Naive thymus-derived CD4-positive, alpha-beta T cell (primary cell): Measurements from ENCODE around the gene CIP2A. TPM values are rescaled to one million over a fixed set of nuclear protein-coding genes. Genes with fewer than 3 reads are reported as not detected.

Source experiments
- ATAC-seq: fragments of 150-1000 bp; cut with Tn5 transposase; 2 replicates; pipeline ENCODE4 v1.10.0; 2021; ENCODE audit warnings: mild to moderate bottlenecking, moderate library complexity
- CTCF ChIA-PET: fragments of 350-600 bp; sonication (Branson Sonifier 250); formaldehyde crosslinking; loops from one replicate; lab custom pipeline; 2021; ENCODE audit warnings: antibody characterized with exemption; lab: Charles Lee
- POLR2A ChIA-PET: fragments of 350-600 bp; sonication (Branson Sonifier 250); formaldehyde crosslinking; loops from one replicate; lab custom pipeline; 2021; ENCODE audit warnings: antibody characterized with exemption, inconsistent platforms; lab: Charles Lee
- DNase-seq, 9 donors: peaks; one replicate each; pipeline versions ENCODE4 v3.0.0 to v3.0.0-alpha.2; 2020 to 2022; ENCODE audit warnings: mixed read lengths in 1 of 9
- H3K27ac ChIP-seq: one replicate; pipeline ENCODE4 v1.7.0; 2013; ENCODE audit warnings: mild to moderate bottlenecking, low read depth, low read length, moderate library complexity
- H3K27me3 ChIP-seq, 2 donors: one replicate each; pipeline ENCODE4 v1.7.0; 2013; ENCODE audit warnings: low read length in 2 of 2, mild to moderate bottlenecking in 2 of 2, moderate library complexity in 2 of 2; ENCODE audit not compliant: control insufficient read depth in 2 of 2, insufficient read depth in 2 of 2
- H3K36me3 ChIP-seq, 3 experiments: 1 replicate in 2 of 3; 2 replicates in 1 of 3; pipeline ENCODE4 v1.7.0; 2013; ENCODE audit warnings: low read length in 3 of 3, mild to moderate bottlenecking in 3 of 3, moderate library complexity in 1 of 3; ENCODE audit not compliant: insufficient read depth in 3 of 3, control insufficient read depth in 2 of 3
- H3K4me1 ChIP-seq, 2 donors: one replicate each; pipeline ENCODE4 v1.7.0; 2013; ENCODE audit warnings: low read length in 2 of 2, mild to moderate bottlenecking in 2 of 2, moderate library complexity in 1 of 2; ENCODE audit not compliant: control insufficient read depth in 2 of 2, insufficient read depth in 2 of 2
- H3K4me3 ChIP-seq: 2 replicates; pipeline ENCODE4 v1.7.0; 2013; ENCODE audit warnings: mild to moderate bottlenecking, low read length
- H3K9me3 ChIP-seq, 3 experiments: 1 replicate in 2 of 3; 2 replicates in 1 of 3; pipeline ENCODE4 v1.7.0; 2013; ENCODE audit warnings: low read length in 3 of 3; ENCODE audit not compliant: control insufficient read depth in 2 of 3
- H3K27ac Mint-ChIP-seq, 9 donors: one replicate each; pipeline ENCODE4 v1.8.0; 2020 to 2022; ENCODE audit warnings: mixed read lengths in 9 of 9, mild to moderate bottlenecking in 8 of 9, moderate library complexity in 5 of 9, inconsistent platforms in 2 of 9
- H3K27me3 Mint-ChIP-seq, 5 donors: one replicate each; pipeline ENCODE4 v1.8.0; 2021 to 2022; ENCODE audit warnings: mixed read lengths in 5 of 5, mild to moderate bottlenecking in 1 of 5
- H3K36me3 Mint-ChIP-seq, 5 donors: one replicate each; pipeline ENCODE4 v1.8.0; 2020 to 2022; ENCODE audit warnings: mixed read lengths in 5 of 5, mild to moderate bottlenecking in 3 of 5, inconsistent platforms in 1 of 5
- H3K4me1 Mint-ChIP-seq, 7 donors: one replicate each; pipeline ENCODE4 v1.8.0; 2020 to 2022; ENCODE audit warnings: mixed read lengths in 7 of 7, mild to moderate bottlenecking in 3 of 7, inconsistent platforms in 1 of 7
- H3K4me3 Mint-ChIP-seq, 10 donors: one replicate each; pipeline ENCODE4 v1.8.0; 2020 to 2022; ENCODE audit warnings: mild to moderate bottlenecking in 10 of 10, mixed read lengths in 10 of 10, moderate library complexity in 6 of 10, inconsistent platforms in 2 of 10
- H3K9me3 Mint-ChIP-seq, 11 donors: one replicate each; pipeline ENCODE4 v1.8.0; 2020 to 2022; ENCODE audit warnings: mixed read lengths in 11 of 11, mild to moderate bottlenecking in 4 of 11, inconsistent platforms in 1 of 11, moderate library complexity in 1 of 11
- intact Hi-C, 2 donors: fragments of 100-400 bp; cut with micrococcal nuclease; formaldehyde crosslinking; loops; one replicate each; pipeline ENCODE4 v1.15.1; 2023
- polyA plus RNA-seq, 2 donors: library from polyadenylated mRNA; unstranded; fragments of 300-500 nt; fragmentation: Illumina TruSeq; gene quantifications; one replicate each; pipeline ENCODE4 v1.2.3, GENCODE V29; 2021
- total RNA-seq, 6 experiments: library from RNA in 5 of 6; stranded (reverse) in 5 of 6; gene quantifications; 1 replicate in 5 of 6; 2 replicates in 1 of 6; pipeline ENCODE4 v1.2.3 and lab custom pipeline; 2021 to 2026

CIP2A gene
- total and polyA plus RNA-seq, 7 experiments from 2014 or later, result 1.7 to 44.2 (median 4.1) TPM

DNA sequence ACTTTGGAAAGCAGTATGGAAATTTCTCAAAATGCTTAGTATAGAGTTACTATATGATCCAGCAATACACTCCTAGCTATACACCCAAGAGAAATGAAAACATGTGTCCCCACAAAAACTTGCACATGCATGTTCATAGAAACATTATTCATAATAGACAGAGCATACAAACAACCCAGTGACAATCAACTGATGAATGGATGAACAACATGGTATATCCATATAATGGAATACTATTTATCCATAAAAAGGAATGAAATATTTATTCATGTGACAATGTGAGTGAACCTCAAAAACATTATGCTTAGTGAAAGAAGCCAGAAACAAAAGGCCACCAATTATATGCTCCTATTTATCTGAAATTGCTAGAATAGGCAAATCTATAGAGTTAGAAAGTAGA is 85.5 kb downstream of the CIP2A start:
- CTCF ChIA-PET, result no interaction called here
- Histone ChIP-seq H3K4me1 (no peaks in the 10 kb centered on the region), H3K4me3 (no peak overlapping the region), H3K9me3 (no peaks in the 10 kb centered on the region), H3K36me3 (no peaks in the 10 kb centered on the region), H3K27ac (no peak overlapping the region), H3K27me3 (no peaks in the 10 kb centered on the region)
- ATAC-seq (no peak), DNase-seq (no peak)
- Mint-ChIP-seq H3K4me3 (no peak overlapping the region), H3K9me3 (peaks cover 0 to 3% (median 0%) of the 10 kb centered on the region in 11 donors), H3K4me1 (no peaks in the 10 kb centered on the region), H3K27me3 (peaks cover 0 to 8% (median 4%) of the 10 kb centered on the region in 5 donors), H3K36me3 (no peaks in the 10 kb centered on the region), H3K27ac (no peak overlapping the region)
- intact Hi-C loops, result no loop called here
- POLR2A ChIA-PET, result no interaction called here

DNA sequence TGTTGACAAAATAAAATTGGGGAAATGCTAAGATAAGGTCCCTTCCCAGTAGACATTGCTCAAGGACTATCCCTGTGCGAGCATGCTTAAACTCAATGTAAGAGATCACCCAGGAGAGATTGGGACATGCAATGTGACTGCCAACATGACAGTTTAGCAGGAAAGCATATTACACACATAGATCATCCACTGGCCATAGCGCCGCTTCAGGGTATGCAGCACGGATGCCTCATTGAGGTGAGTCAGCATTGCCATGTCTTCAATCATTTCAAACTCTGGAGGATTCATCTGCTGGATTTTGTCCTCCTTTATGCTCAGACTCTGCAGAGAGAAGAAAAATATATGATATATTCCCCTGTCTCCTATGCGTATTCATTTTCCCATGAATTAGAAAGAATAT is 87.7 kb downstream of the CIP2A start:
- CTCF ChIA-PET, result no interaction called here
- H3K4me3 Mint-ChIP-seq, result no peak overlapping the region

DNA sequence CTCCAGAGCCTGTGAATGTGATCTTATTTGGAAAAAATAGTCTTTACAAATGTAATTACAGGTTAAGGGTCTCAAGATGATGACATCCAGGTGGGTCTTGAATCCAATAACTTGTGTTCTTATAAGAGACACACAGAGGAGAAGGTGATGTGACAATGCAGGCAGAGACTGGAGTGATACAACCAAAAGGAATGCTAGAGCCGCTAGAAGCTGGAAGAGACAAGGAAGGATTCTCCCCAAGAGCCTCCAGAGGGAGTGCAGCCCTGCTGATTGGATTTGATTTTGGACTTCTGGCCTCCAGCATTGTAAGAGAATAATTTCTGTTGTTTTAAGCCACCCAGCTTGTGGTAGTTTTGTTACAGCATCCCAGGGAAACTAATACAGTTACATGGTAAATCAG is 88.5 kb downstream of the CIP2A start:
- DNase-seq, result no peak
- ChIA-PET POLR2A (no interaction called here), CTCF (interaction anchor here (2.8 kb wide), 1 partner anchor 11 kb away, joined by 9 read pairs; no protein-coding TSS in a partner anchor)
- intact Hi-C loops, result no loop called here
- Mint-ChIP-seq H3K4me3 (no peak overlapping the region), H3K4me1 (no peaks in the 10 kb centered on the region), H3K36me3 (no peaks in the 10 kb centered on the region), H3K27ac (no peak overlapping the region), H3K27me3 (peaks cover 0 to 6% (median 4%) of the 10 kb centered on the region in 5 donors), H3K9me3 (peaks cover 0 to 3% (median 0%) of the 10 kb centered on the region in 11 donors)
- Histone ChIP-seq H3K4me3 (no peak overlapping the region), H3K36me3 (no peaks in the 10 kb centered on the region), H3K4me1 (no peaks in the 10 kb centered on the region), H3K27ac (no peak overlapping the region), H3K9me3 (no peaks in the 10 kb centered on the region), H3K27me3 (no peaks in the 10 kb centered on the region)
- no peak for ATAC-seq

More for the DNA sequence above, 87.7 kb downstream of the CIP2A start:
- H3K27me3 Mint-ChIP-seq, result peaks cover 0 to 8% (median 4%) of the 10 kb centered on the region in 5 donors
- Histone ChIP-seq H3K27me3 (no peaks in the 10 kb centered on the region), H3K4me1 (no peaks in the 10 kb centered on the region), H3K27ac (no peak overlapping the region), H3K9me3 (no peaks in the 10 kb centered on the region), H3K36me3 (no peaks in the 10 kb centered on the region), H3K4me3 (no peak overlapping the region)
- intact Hi-C loops, result no loop called here
- no peak overlapping the region for H3K27ac Mint-ChIP-seq
- ATAC-seq (no peak), DNase-seq (no peak)
- H3K36me3 Mint-ChIP-seq, result no peaks in the 10 kb centered on the region
- H3K4me1 Mint-ChIP-seq, result no peaks in the 10 kb centered on the region
- POLR2A ChIA-PET, result no interaction called here
- H3K9me3 Mint-ChIP-seq, result peaks cover 0 to 3% (median 0%) of the 10 kb centered on the region in 11 donors

Other genes starting within 250 kb of the CIP2A start
- gene MYH15, start 78.8 kb downstream of the CIP2A start, total RNA-seq, result under 1 TPM in 4 of 5 experiments, not detected in 1; 0.05 to 0.29 (median 0.10) TPM
- not detected for gene MYH15, start 78.8 kb downstream of the CIP2A start, polyA plus RNA-seq
- 10 to 100 TPM in 4 of 5 experiments, 1 to 10 TPM in 1; 9.6 to 17.3 (median 14.6) TPM for gene DZIP3, start 284 bp upstream of the CIP2A start, total RNA-seq
- 10 to 100 TPM in 1 of 2 donors, 1 to 10 TPM in 1; 4.5 to 14.5 TPM for gene DZIP3, start 284 bp upstream of the CIP2A start, polyA plus RNA-seq
- not detected for gene RETNLB, start 168.0 kb upstream of the CIP2A start, total RNA-seq
- gene RETNLB, start 168.0 kb upstream of the CIP2A start, polyA plus RNA-seq, result not detected
- 100 to 1,000 TPM in 4 of 5 experiments, 10 to 100 TPM in 1; 85.5 to 166 (median 146) TPM for gene TRAT1, start 233.3 kb upstream of the CIP2A start, total RNA-seq
- 100 to 1,000 TPM; 205 to 326 TPM for gene TRAT1, start 233.3 kb upstream of the CIP2A start, polyA plus RNA-seq